Testis (tissue), 3 donors: ENCODE results near the gene SMCO4. TPM values are rescaled to one million over a fixed set of nuclear protein-coding genes. Genes with fewer than 3 reads are reported as not detected.
A peak's percentile ranks its signal among the peaks of the same experiment; 100 is the strongest.

Source experiments
- DNase-seq: peaks from one replicate; pipeline ENCODE4 v3.0.0-alpha.2; 2019
- H3K27ac ChIP-seq, 2 donors: fragments of 200-600 bp; sonication (generic); one replicate each; pipeline ENCODE4 v1.5.1; 2019
- H3K27me3 ChIP-seq: fragments of 200-600 bp; sonication (generic); one replicate; pipeline ENCODE4 v1.5.1; 2019
- H3K36me3 ChIP-seq: fragments of 200-600 bp; sonication (generic); one replicate; pipeline ENCODE4 v1.5.1; 2017; ENCODE audit warnings: low read depth; ENCODE audit errors: missing control alignments
- H3K4me1 ChIP-seq: fragments of 200-600 bp; sonication (generic); one replicate; pipeline ENCODE4 v1.5.1; 2019
- H3K4me3 ChIP-seq, 2 donors: fragments of 200-600 bp; sonication (generic); one replicate each; pipeline ENCODE4 v1.5.1; 2017 to 2019
- H3K9me3 ChIP-seq: fragments of 200-600 bp; sonication (generic); one replicate; pipeline ENCODE4 v1.5.1; 2017
- POLR2A ChIP-seq: fragments of 450-650 bp; IDR thresholded peaks from one replicate; pipeline ENCODE4 v1.6.1; 2017; ENCODE audit warnings: antibody characterized with exemption, mild to moderate bottlenecking, moderate library complexity
- WGBS, 2 donors: methylation state at CpG; one replicate each; pipeline ENCODE4 v1.1.5; 2018; 5-methylcytosine and 5-hydroxymethylcytosine counted together
- intact Hi-C: fragments of 100-400 bp; cut with DNase I; formaldehyde crosslinking; loops from one replicate; pipeline ENCODE4 v1.15.1; 2023; ENCODE audit warnings: low total_unique reads
- polyA plus RNA-seq: library from polyadenylated mRNA; stranded (reverse); fragments of 350-450 nt; fragmentation: Illumina TruSeq; extraction: RNeasy Lipid Tissue Mini Kit (QIAGEN cat#74804); gene quantifications from one replicate; pipeline ENCODE4 v1.2.3, GENCODE V29; 2014; ENCODE audit warnings: low read depth, low replicate concordance; ENCODE audit not compliant: insufficient read depth
- total RNA-seq, 2 donors: library from RNA; depleted of rRNA; stranded (reverse); fragments of >200 nt; gene quantifications; one replicate each; pipeline ENCODE4 v1.2.3, GENCODE V29; 2016
- TF ChIP-seq, protein P1 (sequence below), 3 experiments: fragments of 450-650 bp in 2 of 3; fragments of 200-600 bp in 1 of 3; sonication (generic) in 1 of 3; IDR thresholded peaks; one replicate each; pipeline ENCODE4 v1.5.1; 2016 to 2019; ENCODE audit warnings: antibody characterized with exemption in 3 of 3, mild to moderate bottlenecking in 2 of 3, moderate library complexity in 1 of 3

Gene SMCO4
- total and polyA plus RNA-seq, 3 donors from 2014 or later, result 33.6 to 59.9 (median 34.2) TPM

DNA sequence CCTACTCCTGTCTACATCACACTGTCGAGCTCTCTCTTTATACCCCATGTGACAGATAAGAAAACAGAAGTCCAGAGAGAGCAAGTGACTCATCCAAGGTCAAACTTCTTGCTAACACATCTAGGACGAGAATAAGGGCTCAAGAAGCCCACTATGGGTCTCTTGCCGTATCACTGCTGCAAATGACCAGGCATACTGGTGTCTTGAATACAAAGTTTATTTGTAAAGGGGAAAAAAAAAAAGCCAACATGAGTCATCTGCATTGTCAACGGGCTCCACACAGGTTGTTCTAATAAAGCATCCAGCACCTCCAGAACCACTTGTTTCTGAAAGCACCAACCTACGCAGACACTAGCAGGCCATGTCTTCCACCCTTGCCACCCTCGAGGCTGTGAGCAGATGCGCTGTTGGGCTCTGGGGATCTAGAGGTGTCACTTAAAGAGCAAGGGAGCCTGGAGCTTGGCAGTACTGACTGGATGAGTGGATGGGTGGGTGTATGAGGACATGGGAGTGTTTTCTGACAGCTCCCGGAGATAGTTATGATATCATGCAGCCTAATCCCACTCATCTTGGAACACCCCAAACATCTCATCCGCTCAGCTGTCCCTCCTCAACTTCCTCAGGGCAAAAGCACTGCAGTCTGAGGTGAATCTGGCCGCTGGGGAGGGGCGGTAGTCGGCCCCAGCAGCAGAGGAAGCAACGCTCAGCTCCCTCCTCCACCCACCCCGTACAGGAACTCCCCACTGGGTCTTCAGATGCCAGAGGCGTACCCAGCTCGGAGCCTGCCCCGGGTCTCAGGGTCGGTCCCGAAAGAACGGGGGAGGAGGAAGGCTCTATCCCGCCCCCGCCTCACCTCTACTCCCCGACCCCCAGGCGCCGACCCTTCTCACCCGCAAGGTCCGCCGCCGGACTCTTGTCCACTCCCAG lies 1.0 kb downstream of the SMCO4 start:
- peak; percentile 57 for DNase-seq
- Histone ChIP-seq H3K4me1 (peaks cover 17% of the 10 kb centered on the region), H3K4me3 (peak overlapping the region; percentile 84 to 86), H3K9me3 (no peaks in the 10 kb centered on the region), H3K36me3 (no peaks in the 10 kb centered on the region), H3K27me3 (no peaks in the 10 kb centered on the region), H3K27ac (peak overlapping the region; percentile 85 to 94)
- WGBS, 2 donors, result 4 to 5% methylated on average over 7 to 29 of the region's 29 CpGs
- intact Hi-C loops, result loop anchor here (5.0 kb wide), 1 partner anchor 305 kb away; no protein-coding TSS in a partner anchor
- TF ChIP-seq POLR2A, result no peak
- TF ChIP-seq, protein P1, sequence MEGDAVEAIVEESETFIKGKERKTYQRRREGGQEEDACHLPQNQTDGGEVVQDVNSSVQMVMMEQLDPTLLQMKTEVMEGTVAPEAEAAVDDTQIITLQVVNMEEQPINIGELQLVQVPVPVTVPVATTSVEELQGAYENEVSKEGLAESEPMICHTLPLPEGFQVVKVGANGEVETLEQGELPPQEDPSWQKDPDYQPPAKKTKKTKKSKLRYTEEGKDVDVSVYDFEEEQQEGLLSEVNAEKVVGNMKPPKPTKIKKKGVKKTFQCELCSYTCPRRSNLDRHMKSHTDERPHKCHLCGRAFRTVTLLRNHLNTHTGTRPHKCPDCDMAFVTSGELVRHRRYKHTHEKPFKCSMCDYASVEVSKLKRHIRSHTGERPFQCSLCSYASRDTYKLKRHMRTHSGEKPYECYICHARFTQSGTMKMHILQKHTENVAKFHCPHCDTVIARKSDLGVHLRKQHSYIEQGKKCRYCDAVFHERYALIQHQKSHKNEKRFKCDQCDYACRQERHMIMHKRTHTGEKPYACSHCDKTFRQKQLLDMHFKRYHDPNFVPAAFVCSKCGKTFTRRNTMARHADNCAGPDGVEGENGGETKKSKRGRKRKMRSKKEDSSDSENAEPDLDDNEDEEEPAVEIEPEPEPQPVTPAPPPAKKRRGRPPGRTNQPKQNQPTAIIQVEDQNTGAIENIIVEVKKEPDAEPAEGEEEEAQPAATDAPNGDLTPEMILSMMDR (IDR thresholded peaks at IDR 0.05), result no peak

DNA sequence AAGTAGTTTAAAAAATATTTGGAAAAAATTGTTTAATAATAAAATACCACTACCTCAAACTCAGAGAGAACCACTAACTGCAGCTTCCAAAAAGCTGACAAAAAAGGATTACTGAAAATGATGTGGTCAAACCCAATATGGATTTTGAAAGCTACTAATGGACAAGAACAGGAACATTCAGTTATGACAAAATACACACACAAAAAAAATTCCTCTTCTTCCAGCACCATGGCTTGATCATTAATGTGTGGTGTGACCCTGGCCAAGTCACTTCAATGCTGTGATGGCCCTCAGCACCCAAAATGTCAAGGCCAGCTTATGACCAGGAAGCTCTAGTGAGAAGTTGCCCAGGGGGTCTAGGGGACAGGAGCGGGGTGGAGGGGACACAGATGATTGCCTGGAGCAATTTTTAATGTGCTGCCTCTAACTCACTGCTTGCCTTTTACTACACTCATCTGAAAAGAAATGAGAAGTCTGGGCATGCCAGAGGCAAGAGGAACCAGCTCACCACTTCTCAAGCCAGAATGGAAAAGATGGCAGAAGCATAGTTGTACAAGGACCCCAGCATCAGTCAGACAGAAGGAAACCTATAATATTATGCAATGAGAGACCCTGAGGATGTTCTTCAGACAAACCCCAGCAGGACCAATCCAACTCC lies 2.2 kb downstream of the SMCO4 start:
- WGBS, 2 donors, result 100% methylated on average over 1 of the region's 1 CpG
- DNase-seq, result no peak
- Histone ChIP-seq H3K27me3 (no peaks in the 10 kb centered on the region), H3K9me3 (no peaks in the 10 kb centered on the region), H3K4me1 (peaks cover 21% of the 10 kb centered on the region), H3K36me3 (no peaks in the 10 kb centered on the region), H3K27ac (peak overlapping the region; percentile 85 to 94), H3K4me3 (no peak overlapping the region)
- TF ChIP-seq, protein P1 (IDR thresholded peaks at IDR 0.05), result no peak
- no peak for TF ChIP-seq POLR2A
- intact Hi-C loops, result loop anchor here (5.0 kb wide), 1 partner anchor 304 kb away; no protein-coding TSS in a partner anchor

DNA sequence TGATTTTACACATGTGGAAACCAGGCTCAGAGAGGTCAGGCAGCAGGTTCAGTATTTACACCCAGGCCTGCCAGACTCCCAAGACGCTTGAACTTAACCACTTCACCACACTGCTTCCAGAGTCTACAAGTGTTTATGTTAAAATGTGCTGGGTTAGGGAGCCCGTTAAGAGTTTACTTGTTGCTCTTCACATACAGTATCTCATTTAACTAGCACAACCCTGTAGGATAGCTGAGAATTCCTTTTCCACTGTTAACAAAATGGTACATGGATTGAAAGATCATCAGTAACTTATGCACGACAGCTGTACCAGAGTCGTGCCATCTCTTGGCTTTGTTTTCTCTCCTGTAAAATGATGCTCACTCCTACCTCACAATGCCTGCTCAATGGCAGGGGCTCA lies 2.9 kb downstream of the SMCO4 start:
- intact Hi-C loops, result loop anchor here (5.0 kb wide), 1 partner anchor 303 kb away; no protein-coding TSS in a partner anchor
- 84 to 92% methylated on average over 4 of the region's 4 CpGs for WGBS, 2 donors
- Histone ChIP-seq H3K4me3 (no peak overlapping the region), H3K4me1 (peaks cover 22% of the 10 kb centered on the region), H3K27me3 (no peaks in the 10 kb centered on the region), H3K9me3 (no peaks in the 10 kb centered on the region), H3K36me3 (no peaks in the 10 kb centered on the region), H3K27ac (peak overlapping the region in 1 of 2 donors; percentile 1)
- DNase-seq, result no peak
- TF ChIP-seq, protein P1 (IDR thresholded peaks at IDR 0.05), result no peak
- no peak for TF ChIP-seq POLR2A

DNA sequence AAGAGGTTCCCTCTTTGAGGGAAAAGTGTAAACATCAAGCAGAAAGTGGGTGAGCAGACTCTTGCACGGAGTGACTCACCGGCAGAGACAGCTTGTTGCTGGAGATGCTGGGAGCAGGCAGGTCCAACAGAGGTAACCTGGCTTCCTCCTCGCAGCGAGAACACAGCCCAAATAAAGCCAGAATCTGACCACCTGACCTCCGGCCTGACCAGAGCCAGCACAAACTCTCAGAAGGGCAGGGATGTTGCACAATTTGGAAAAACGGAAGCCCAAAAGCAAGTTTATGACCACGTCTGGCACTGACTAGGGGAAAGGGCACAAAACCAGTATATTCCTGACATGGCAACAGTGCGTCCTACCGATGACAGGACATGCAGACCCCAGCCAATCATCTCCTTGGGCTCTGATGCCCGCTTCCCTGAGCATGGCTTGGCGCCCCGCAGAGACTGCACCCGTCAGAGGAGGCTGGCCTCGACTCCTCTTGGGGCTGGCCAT lies 5.4 kb downstream of the SMCO4 start:
- Histone ChIP-seq H3K4me1 (peaks cover 22% of the 10 kb centered on the region), H3K27me3 (no peaks in the 10 kb centered on the region), H3K4me3 (no peak overlapping the region), H3K27ac (peak overlapping the region in 1 of 2 donors; percentile 51), H3K9me3 (no peaks in the 10 kb centered on the region), H3K36me3 (no peaks in the 10 kb centered on the region)
- TF ChIP-seq POLR2A, result no peak
- TF ChIP-seq, protein P1 (IDR thresholded peaks at IDR 0.05), result no peak
- WGBS, 2 donors, result 80 to 84% methylated on average over 14 of the region's 14 CpGs
- DNase-seq, result no peak
- intact Hi-C loops, result no loop called here
